ENCODE data around the gene GPR108.

Gene GPR108

GRCh38 chr19:6717441-6717971, 19.9 kb downstream of the GPR108 start (continued):
- TF ChIP-seq IKZF3 (tag by site-specific recombination; IDR thresholded peaks at IDR 0.05) (no peak), ZFHX2 (tag by site-specific recombination; conservative IDR thresholded peaks at IDR 0.05) (peak; percentile 44; the same call in 1 of the 2 replicates), ZNF473 (tag by site-specific recombination; IDR thresholded peaks at IDR 0.05) (0 out of 2 replicates have a peak, but pooled peaks have one; percentile 81), ZNF169 (tag by site-specific recombination; IDR thresholded peaks at IDR 0.05) (no peak), ZNF571 (tag by site-specific recombination; IDR thresholded peaks at IDR 0.05) (no peak), GLIS2 (tag by site-specific recombination; IDR thresholded peaks at IDR 0.05) (no peak), ZNF701 (tag by site-specific recombination; IDR thresholded peaks at IDR 0.05) (peak; percentile 36; the same call in 1 of the 2 replicates), ZNF677 (tag by site-specific recombination; IDR thresholded peaks at IDR 0.05) (no peak), HOXC10 (CRISPR knock-in tag; IDR thresholded peaks at IDR 0.05) (no peak), ZNF423 (tag by site-specific recombination; IDR thresholded peaks at IDR 0.05) (no peak), ZNF223 (tag by site-specific recombination; IDR thresholded peaks at IDR 0.05) (no peak), ZFP69B (tag by site-specific recombination; IDR thresholded peaks at IDR 0.05) (0 out of 2 replicates have a peak, but pooled peaks have one; percentile 15), TRIM28 (IDR thresholded peaks at IDR 0.05; ENCODE audit: borderline replicate concordance, low read length) (no peak), ZNF404 (tag by site-specific recombination; IDR thresholded peaks at IDR 0.05) (no peak), ZNF221 (tag by site-specific recombination; IDR thresholded peaks at IDR 0.05; ENCODE audit: borderline replicate concordance) (no peak), ZNF830 (tag by site-specific recombination; IDR thresholded peaks at IDR 0.05; ENCODE audit: low read depth) (no peak), HOXD13 (CRISPR knock-in tag; IDR thresholded peaks at IDR 0.05; ENCODE audit: borderline replicate concordance) (no peak), ZNF211 (tag by site-specific recombination; IDR thresholded peaks at IDR 0.05; ENCODE audit: low read depth) (no peak), ZNF350 (tag by site-specific recombination; IDR thresholded peaks at IDR 0.05) (no peak), ZSCAN23 (tag by site-specific recombination; IDR thresholded peaks at IDR 0.05) (no peak; the same call in 1 of the 2 replicates), ZNF610 (tag by site-specific recombination; IDR thresholded peaks at IDR 0.05; ENCODE audit: borderline replicate concordance) (no peak), KLF7 (tag by site-specific recombination; IDR thresholded peaks at IDR 0.05; ENCODE audit: borderline replicate concordance) (no peak), ZNF266 (tag by site-specific recombination; IDR thresholded peaks at IDR 0.05; ENCODE audit: low read depth) (peak; percentile 31; the same call in 1 of the 2 replicates), SCRT2 (tag by site-specific recombination; IDR thresholded peaks at IDR 0.05) (no peak), ZNF777 (tag by site-specific recombination; IDR thresholded peaks at IDR 0.05; ENCODE audit: borderline replicate concordance) (no peak), ZNF768 (tag by site-specific recombination; IDR thresholded peaks at IDR 0.05) (no peak), SALL2 (tag by site-specific recombination; IDR thresholded peaks at IDR 0.05; ENCODE audit: borderline replicate concordance) (peak; percentile 12; the same call in 1 of the 2 replicates), GLI4 (tag by site-specific recombination; IDR thresholded peaks at IDR 0.05) (peak; percentile 51), ZNF664 (tag by site-specific recombination; IDR thresholded peaks at IDR 0.05) (no peak), ZNF37A (tag by site-specific recombination; IDR thresholded peaks at IDR 0.05) (no peak), ZBTB11 (tag by site-specific recombination; conservative IDR thresholded peaks at IDR 0.05; ENCODE audit: low read depth) (no peak), ZNF24 (tag by site-specific recombination; IDR thresholded peaks at IDR 0.05) (no peak)
- TF ChIP-seq, protein P1, sequence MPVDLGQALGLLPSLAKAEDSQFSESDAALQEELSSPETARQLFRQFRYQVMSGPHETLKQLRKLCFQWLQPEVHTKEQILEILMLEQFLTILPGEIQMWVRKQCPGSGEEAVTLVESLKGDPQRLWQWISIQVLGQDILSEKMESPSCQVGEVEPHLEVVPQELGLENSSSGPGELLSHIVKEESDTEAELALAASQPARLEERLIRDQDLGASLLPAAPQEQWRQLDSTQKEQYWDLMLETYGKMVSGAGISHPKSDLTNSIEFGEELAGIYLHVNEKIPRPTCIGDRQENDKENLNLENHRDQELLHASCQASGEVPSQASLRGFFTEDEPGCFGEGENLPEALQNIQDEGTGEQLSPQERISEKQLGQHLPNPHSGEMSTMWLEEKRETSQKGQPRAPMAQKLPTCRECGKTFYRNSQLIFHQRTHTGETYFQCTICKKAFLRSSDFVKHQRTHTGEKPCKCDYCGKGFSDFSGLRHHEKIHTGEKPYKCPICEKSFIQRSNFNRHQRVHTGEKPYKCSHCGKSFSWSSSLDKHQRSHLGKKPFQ (tag by site-specific recombination; IDR thresholded peaks at IDR 0.05), result no peak
- TF ChIP-seq, protein P2, sequence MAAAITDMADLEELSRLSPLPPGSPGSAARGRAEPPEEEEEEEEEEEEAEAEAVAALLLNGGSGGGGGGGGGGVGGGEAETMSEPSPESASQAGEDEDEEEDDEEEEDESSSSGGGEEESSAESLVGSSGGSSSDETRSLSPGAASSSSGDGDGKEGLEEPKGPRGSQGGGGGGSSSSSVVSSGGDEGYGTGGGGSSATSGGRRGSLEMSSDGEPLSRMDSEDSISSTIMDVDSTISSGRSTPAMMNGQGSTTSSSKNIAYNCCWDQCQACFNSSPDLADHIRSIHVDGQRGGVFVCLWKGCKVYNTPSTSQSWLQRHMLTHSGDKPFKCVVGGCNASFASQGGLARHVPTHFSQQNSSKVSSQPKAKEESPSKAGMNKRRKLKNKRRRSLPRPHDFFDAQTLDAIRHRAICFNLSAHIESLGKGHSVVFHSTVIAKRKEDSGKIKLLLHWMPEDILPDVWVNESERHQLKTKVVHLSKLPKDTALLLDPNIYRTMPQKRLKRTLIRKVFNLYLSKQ (tag by site-specific recombination; IDR thresholded peaks at IDR 0.05; ENCODE audit: borderline replicate concordance), result no peak
- TF ChIP-seq, protein P3, sequence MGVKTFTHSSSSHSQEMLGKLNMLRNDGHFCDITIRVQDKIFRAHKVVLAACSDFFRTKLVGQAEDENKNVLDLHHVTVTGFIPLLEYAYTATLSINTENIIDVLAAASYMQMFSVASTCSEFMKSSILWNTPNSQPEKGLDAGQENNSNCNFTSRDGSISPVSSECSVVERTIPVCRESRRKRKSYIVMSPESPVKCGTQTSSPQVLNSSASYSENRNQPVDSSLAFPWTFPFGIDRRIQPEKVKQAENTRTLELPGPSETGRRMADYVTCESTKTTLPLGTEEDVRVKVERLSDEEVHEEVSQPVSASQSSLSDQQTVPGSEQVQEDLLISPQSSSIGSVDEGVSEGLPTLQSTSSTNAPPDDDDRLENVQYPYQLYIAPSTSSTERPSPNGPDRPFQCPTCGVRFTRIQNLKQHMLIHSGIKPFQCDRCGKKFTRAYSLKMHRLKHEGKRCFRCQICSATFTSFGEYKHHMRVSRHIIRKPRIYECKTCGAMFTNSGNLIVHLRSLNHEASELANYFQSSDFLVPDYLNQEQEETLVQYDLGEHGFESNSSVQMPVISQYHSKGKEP (tag by site-specific recombination; IDR thresholded peaks at IDR 0.05), result no peak

All from HEK293 (cell line).